Suprapubic skin (tissue), 4 donors: Measurements from ENCODE around the gene IFRD1. TPM values are rescaled to one million over a fixed set of nuclear protein-coding genes. Genes with fewer than 3 reads are reported as not detected.

ENCODE experiments used
- DNase-seq, 2 donors: peaks; one replicate each; pipeline ENCODE4 v3.0.0-alpha.2; 2019; ENCODE audit warnings: low spot score in 2 of 2
- H3K27ac ChIP-seq: fragments of 200-600 bp; sonication (generic); one replicate; pipeline ENCODE4 v1.5.1; 2019
- H3K27me3 ChIP-seq: fragments of 200-600 bp; sonication (generic); one replicate; pipeline ENCODE4 v1.5.1; 2019
- H3K36me3 ChIP-seq: fragments of 200-600 bp; sonication (generic); one replicate; pipeline ENCODE4 v1.5.1; 2019
- H3K4me1 ChIP-seq: fragments of 200-600 bp; sonication (generic); one replicate; pipeline ENCODE4 v1.5.1; 2019
- H3K4me3 ChIP-seq: fragments of 200-600 bp; sonication (generic); one replicate; pipeline ENCODE4 v1.5.1; 2019; ENCODE audit warnings: mild to moderate bottlenecking
- H3K9me3 ChIP-seq: fragments of 200-600 bp; sonication (generic); one replicate; pipeline ENCODE4 v1.5.1; 2019
- CTCF ChIP-seq, 2 donors: fragments of 200-600 bp in 1 of 2; fragments of 450-650 bp in 1 of 2; sonication (generic) in 1 of 2; IDR thresholded peaks; one replicate each; pipeline ENCODE4 v1.5.1; 2016 to 2019; ENCODE audit warnings: antibody characterized with exemption in 2 of 2, mild to moderate bottlenecking in 1 of 2, moderate library complexity in 1 of 2
- EP300 ChIP-seq: sonication (generic); formaldehyde crosslinking; IDR thresholded peaks from one replicate; pipeline ENCODE4 v1.6.1; 2017; ENCODE audit warnings: antibody characterized with exemption
- POLR2A ChIP-seq, 2 donors: fragments of 450-650 bp; IDR thresholded peaks; one replicate each; pipeline ENCODE4 v1.6.1; 2017; ENCODE audit warnings: antibody characterized with exemption in 2 of 2, mild to moderate bottlenecking in 2 of 2, moderate library complexity in 2 of 2
- POLR2AphosphoS5 ChIP-seq, 3 donors: sonication (generic); formaldehyde crosslinking; IDR thresholded peaks; one replicate each; pipeline ENCODE4 v1.6.1; 2017; ENCODE audit warnings: antibody characterized with exemption in 3 of 3
- WGBS: methylation state at CpG from one replicate; pipeline ENCODE4 v1.1.5; 2018; 5-methylcytosine and 5-hydroxymethylcytosine counted together
- total RNA-seq, 4 donors: library from RNA; depleted of rRNA; stranded (reverse); fragments of >200 nt; gene quantifications; one replicate each; pipeline ENCODE4 v1.1.0, GENCODE V29; 2016

The IFRD1 gene
- total RNA-seq, 4 donors from 2014 or later = 30.7 to 81.4 (median 44.6) TPM

- Histone ChIP-seq H3K36me3 (no peaks in the 10 kb centered on the region), H3K27me3 (no peaks in the 10 kb centered on the region), H3K9me3 (no peaks in the 10 kb centered on the region), H3K4me3 (no peak overlapping the region), H3K4me1 (no peaks in the 10 kb centered on the region), H3K27ac (no peak overlapping the region)
- DNase-seq = no peak
- no peak for TF ChIP-seq CTCF (IDR thresholded peaks at IDR 0.05)
- no peak for TF ChIP-seq POLR2AphosphoS5 (IDR thresholded peaks at IDR 0.05)
- no peak for TF ChIP-seq POLR2A (IDR thresholded peaks at IDR 0.05)
- no peak for TF ChIP-seq EP300
- WGBS = 94% methylated on average over 3 of the region's 3 CpGs
Observed at GRCh38 chr7:112431803-112432202, 18.5 kb upstream of the IFRD1 start.

GRCh38 chr7:112433289-112433688 is 17.0 kb upstream of the IFRD1 start:
- Histone ChIP-seq H3K4me1 (no peaks in the 10 kb centered on the region), H3K9me3 (no peaks in the 10 kb centered on the region), H3K4me3 (no peak overlapping the region), H3K36me3 (no peaks in the 10 kb centered on the region), H3K27me3 (no peaks in the 10 kb centered on the region), H3K27ac (no peak overlapping the region)
- no peak for DNase-seq
- 67% methylated on average over 1 of the region's 1 CpG for WGBS
- TF ChIP-seq EP300 (no peak), POLR2AphosphoS5 (IDR thresholded peaks at IDR 0.05) (no peak), CTCF (IDR thresholded peaks at IDR 0.05) (no peak), POLR2A (IDR thresholded peaks at IDR 0.05) (no peak)

GRCh38 chr7:112437072-112437471 is 13.2 kb upstream of the IFRD1 start:
- Histone ChIP-seq H3K27me3 (no peaks in the 10 kb centered on the region), H3K4me1 (no peaks in the 10 kb centered on the region), H3K9me3 (no peaks in the 10 kb centered on the region), H3K36me3 (no peaks in the 10 kb centered on the region), H3K4me3 (no peak overlapping the region), H3K27ac (no peak overlapping the region)
- WGBS = 41% methylated on average over 1 of the region's 1 CpG
- no peak for DNase-seq
- TF ChIP-seq POLR2A (IDR thresholded peaks at IDR 0.05) = no peak
- TF ChIP-seq CTCF (IDR thresholded peaks at IDR 0.05) = no peak
- TF ChIP-seq EP300 = no peak
- no peak for TF ChIP-seq POLR2AphosphoS5 (IDR thresholded peaks at IDR 0.05)

GRCh38 chr7:112439476-112439875 is 10.8 kb upstream of the IFRD1 start:
- WGBS = 87% methylated on average over 1 of the region's 1 CpG
- Histone ChIP-seq H3K27ac (no peak overlapping the region), H3K4me1 (no peaks in the 10 kb centered on the region), H3K4me3 (no peak overlapping the region), H3K36me3 (no peaks in the 10 kb centered on the region), H3K27me3 (no peaks in the 10 kb centered on the region), H3K9me3 (no peaks in the 10 kb centered on the region)
- no peak for DNase-seq
- no peak for TF ChIP-seq CTCF (IDR thresholded peaks at IDR 0.05)
- TF ChIP-seq POLR2A (IDR thresholded peaks at IDR 0.05) = no peak
- no peak for TF ChIP-seq POLR2AphosphoS5 (IDR thresholded peaks at IDR 0.05)
- no peak for TF ChIP-seq EP300

GRCh38 chr7:112442210-112442609 is 8.1 kb upstream of the IFRD1 start:
- no peak for DNase-seq
- Histone ChIP-seq H3K4me1 (no peaks in the 10 kb centered on the region), H3K4me3 (no peak overlapping the region), H3K27me3 (no peaks in the 10 kb centered on the region), H3K27ac (no peak overlapping the region), H3K9me3 (no peaks in the 10 kb centered on the region), H3K36me3 (no peaks in the 10 kb centered on the region)
- WGBS = 94% methylated on average over 2 of the region's 2 CpGs
- no peak for TF ChIP-seq POLR2AphosphoS5 (IDR thresholded peaks at IDR 0.05)

GRCh38 chr7:112444505-112444904 is 5.8 kb upstream of the IFRD1 start:
- peaks cover 2% of the 10 kb centered on the region for H3K4me1 ChIP-seq
- no peaks in the 10 kb centered on the region for H3K9me3 ChIP-seq
- no peaks in the 10 kb centered on the region for H3K27me3 ChIP-seq
- H3K27ac ChIP-seq = no peak overlapping the region
- no peak overlapping the region for H3K4me3 ChIP-seq
- H3K36me3 ChIP-seq = no peaks in the 10 kb centered on the region
- no peak for TF ChIP-seq EP300
- no peak for TF ChIP-seq POLR2AphosphoS5 (IDR thresholded peaks at IDR 0.05)
- TF ChIP-seq POLR2A (IDR thresholded peaks at IDR 0.05) = no peak
- TF ChIP-seq CTCF (IDR thresholded peaks at IDR 0.05) = no peak
- no peak for DNase-seq
- WGBS = 88% methylated on average over 3 of the region's 3 CpGs
